GM21717 (cell line): ENCODE measurements around the gene SOX5.
"Not testable (repeated sequence)": the region's sequence is repeated elsewhere in the genome, so short reads cannot be mapped to it uniquely, and the experiment has no call there.

Experiments
- ATAC-seq: cut with Tn5 transposase; IDR thresholded peaks from one replicate; pipeline ENCODE4 v1.9.1; 2021; ENCODE audit warnings: mild to moderate bottlenecking, moderate library complexity; ENCODE audit not compliant: unreplicated experiment

SOX5 gene

DNA sequence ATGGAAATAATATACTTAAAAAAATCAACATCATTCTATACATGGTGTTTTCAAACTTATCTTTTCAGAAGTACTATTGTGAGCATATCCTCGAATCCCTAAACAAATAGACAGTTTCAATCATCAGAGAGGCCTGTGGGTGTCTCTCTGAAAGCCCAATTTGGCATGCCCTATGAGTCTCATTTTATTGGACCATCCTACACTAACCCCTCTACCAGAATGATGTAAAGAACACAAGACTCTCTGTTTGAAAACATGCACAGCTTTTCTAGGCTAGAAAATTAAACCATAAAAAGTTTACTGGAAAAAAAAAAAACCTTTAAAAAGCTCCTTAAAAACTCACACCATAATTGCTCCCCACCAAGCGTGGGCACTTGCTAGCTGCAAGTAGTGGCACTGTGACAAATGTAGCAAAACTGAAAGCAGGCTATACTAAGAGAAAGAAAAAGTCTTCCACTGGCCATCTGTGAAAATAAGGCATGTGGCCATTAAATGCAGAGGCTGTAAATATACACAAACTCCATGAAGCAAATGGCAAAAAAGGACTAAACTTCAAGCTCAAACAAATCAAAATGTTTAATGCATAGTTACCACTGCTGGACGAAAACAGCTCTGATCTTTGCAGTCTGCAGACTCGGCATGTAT lies 394.2 kb downstream of the SOX5 start:
- no peak for ATAC-seq

DNA sequence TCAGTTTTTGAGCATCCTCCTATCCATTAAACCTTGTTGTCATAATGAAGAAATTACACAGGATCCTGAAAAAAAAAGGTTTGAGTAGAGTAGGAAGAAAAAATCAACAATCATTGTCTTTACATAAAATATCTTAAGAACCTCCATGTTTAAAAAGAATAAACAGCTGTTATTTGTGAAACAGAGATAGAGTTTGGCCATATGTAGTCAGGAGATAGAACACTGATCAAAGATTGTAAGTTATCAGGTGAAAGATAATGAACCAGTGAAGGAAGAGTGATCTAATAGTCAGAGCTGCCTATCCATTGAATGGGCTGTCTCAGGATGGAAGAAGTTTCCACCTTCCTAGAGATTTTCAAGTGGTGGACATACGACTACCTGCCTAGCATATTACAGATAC lies 397.1 kb downstream of the SOX5 start:
- no peak for ATAC-seq

GRCh38 chr12:23550753-23551152 lies 398.7 kb downstream of the SOX5 start:
- no peak for ATAC-seq

GRCh38 chr12:23548742-23549141 lies 400.7 kb downstream of the SOX5 start:
- no peak for ATAC-seq

GRCh38 chr12:23546756-23547155 lies 402.7 kb downstream of the SOX5 start:
- no peak for ATAC-seq

- ATAC-seq = no peak
These were observed 405.7 kb downstream of the SOX5 start for GRCh38 chr12:23543767-23544166.

- no peak for ATAC-seq
These were observed 407.3 kb downstream of the SOX5 start for GRCh38 chr12:23542187-23542586.

GRCh38 chr12:23540572-23540971 lies 408.9 kb downstream of the SOX5 start:
- no peak for ATAC-seq

- ATAC-seq = no peak
These were observed 413.2 kb downstream of the SOX5 start for GRCh38 chr12:23536293-23536692.

DNA sequence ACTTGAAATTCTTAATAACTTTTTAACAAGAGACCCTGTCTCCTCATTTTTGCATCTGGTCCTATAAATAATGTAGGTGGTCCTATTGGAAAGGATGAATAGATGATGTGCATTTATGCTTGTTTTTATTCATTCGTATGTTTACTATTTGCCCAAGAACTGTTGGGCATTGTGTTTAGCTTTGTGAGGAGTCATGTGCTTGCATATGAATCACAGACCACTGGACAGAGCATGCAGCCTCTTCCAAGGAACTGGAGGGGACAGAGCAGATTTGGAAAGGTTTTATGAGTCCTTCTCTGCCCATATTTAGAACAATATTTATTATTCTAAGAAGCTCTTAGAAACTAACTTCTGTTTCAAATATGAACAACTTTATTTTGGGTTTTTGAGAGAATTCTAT lies 414.0 kb downstream of the SOX5 start:
- ATAC-seq = no peak

- no peak for ATAC-seq
These were observed 415.3 kb downstream of the SOX5 start for GRCh38 chr12:23534196-23534595.

DNA sequence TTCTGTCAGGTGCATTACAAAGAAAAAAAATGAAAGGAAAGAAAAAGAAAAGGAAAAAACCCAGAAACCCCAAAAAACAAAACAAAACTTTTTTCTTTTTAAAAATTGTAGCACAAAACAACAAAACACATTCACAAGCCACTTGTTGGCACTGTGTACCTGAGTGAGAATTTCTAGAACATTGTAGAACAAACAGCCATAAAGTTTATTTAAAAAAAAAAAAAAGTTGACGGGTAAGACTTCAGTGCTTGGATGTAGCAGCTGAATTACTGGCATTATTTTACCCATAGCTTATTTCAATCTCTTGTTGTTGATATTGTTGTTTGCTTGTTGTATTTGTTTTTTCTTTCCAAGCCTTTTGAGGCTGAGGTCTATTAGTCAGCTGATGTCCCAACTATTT lies 415.8 kb downstream of the SOX5 start:
- ATAC-seq = no peak

- no peak for ATAC-seq
These were observed 416.2 kb downstream of the SOX5 start for GRCh38 chr12:23533265-23533664.

DNA sequence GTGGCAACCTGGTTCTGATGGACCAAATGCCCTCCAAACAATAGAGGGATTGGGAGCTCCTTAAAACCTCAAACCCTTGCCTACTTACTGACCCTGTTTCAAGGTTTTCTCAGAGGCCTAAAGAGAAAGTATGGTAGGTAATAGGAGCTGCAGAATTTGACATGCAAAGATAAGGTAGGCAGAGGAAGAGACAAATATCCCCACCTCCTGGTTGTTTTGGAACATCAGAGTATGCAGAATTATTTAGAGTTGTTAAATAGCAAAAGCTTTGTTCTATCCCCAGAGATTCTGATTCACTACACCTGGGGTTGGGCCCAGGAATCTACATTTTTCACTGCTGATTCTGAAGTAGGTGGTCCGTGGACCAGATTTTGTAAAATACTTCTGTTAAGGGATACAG lies 421.2 kb downstream of the SOX5 start:
- ATAC-seq = no peak

- ATAC-seq = no peak
These were observed 423.9 kb downstream of the SOX5 start for GRCh38 chr12:23525450-23526072.

GRCh38 chr12:23523339-23523738 lies 426.1 kb downstream of the SOX5 start:
- no peak for ATAC-seq

DNA sequence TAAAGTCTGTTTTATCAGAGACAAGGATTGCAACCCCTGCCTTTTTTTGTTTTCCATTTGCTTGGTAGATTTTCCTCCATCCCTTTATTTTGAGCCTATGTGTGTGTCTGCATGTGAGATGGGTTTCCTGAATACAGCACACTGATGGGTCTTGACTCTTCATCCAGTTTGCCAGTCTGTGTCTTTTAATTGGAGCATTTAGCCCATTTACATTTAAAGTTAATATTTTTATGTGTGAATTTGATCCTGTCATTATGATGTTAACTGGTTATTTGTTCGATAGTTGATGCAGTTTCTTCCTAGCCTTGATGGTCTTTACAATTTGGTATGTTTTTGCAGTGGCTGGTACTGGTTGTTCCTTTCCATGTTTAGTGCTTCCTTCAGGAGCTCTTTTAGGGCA lies 430.0 kb downstream of the SOX5 start:
- not testable (repeated sequence) for ATAC-seq

DNA sequence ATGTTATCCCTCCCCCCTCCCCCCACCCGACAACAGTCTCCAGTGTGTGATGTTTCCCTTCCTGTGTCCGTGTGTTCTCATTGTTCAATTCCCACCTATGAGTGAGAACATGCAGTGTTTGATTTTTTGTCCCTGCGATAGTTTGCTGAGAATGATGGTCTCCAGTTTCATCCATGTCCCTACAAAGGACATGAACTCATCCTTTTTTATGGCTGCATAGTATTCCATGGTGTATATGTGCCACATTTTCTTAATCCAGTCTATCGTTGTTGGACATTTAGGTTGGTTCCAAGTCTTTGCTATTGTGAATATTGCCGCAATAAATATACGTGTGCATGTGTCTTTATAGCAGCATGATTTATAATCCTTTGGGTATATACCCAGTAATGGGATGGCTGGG lies 433.7 kb downstream of the SOX5 start:
- not testable (repeated sequence) for ATAC-seq

DNA sequence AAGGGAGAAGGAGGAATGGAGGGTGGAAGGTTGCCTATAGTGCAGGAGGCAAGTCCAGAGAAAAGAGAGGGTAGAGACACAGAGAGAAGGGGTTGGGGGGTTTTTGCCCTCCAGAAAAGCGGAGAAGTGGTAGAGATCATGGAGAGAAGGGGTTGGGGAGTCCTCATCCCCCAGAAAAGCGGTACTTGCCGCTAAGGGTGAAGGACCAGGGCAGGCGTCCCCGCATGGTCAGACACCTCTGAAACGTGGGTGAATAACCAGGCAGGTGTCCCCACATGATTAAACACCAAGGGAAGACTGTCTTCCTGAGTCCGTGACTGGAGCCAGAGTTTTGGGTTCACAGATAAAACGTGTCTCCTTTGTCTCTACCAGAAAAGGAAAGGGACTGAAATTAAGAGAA lies 439.0 kb downstream of the SOX5 start:
- no peak for ATAC-seq

DNA sequence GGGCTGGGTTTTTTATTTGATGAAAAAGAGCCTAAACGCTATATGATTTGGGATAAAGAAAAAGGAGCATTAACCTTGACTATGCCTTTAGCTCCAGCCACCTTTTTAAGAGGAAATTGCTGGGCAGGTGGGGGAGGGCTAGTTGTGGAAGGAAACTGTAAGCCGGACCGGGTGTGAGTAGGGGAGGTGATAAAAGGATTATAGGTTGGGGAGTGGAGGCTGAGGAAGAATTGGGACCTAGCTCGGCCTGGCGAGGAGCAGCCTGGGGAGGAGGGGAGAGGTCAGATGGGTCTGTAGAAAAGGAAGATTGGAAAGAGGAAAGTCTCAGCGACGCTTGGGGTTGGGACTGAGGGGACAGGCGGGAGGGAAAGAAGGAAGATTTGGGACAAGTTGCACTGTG lies 439.6 kb downstream of the SOX5 start:
- ATAC-seq = not testable (repeated sequence)

DNA sequence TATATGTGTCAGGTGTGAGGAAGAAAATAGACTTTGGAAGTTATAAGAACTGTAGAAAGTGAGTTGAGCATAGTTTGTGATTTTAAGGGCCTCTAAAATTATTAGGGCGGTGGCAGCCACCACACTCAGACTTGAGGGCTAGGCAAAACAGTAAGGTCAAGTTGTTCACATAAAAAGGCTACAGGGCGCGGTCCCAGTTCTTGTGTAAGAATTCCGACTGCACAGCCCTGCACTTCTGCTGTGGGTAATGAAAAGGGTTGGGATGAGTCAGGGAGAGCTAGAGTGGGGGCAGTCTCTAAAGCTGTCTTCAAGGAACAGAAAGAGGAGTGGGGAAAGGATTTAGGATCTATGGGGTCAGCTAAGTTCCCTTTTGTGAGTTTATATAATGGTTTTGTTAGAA lies 441.7 kb downstream of the SOX5 start:
- not testable (repeated sequence) for ATAC-seq

GRCh38 chr12:23505736-23506135 lies 443.7 kb downstream of the SOX5 start:
- ATAC-seq = not testable (repeated sequence)
